Mesothelial cell of epicardium (in vitro differentiated cells): ENCODE measurements around the gene BICRA. TPM values are rescaled to one million over a fixed set of nuclear protein-coding genes. Genes with fewer than 3 reads are reported as not detected.
"Not testable (repeated sequence)": the region's sequence is repeated elsewhere in the genome, so short reads cannot be mapped to it uniquely, and the experiment has no call there.

ENCODE experiments used
- DNase-seq, 2 experiments: peaks; one replicate each; pipeline ENCODE4 v3.0.0; 2021; ENCODE audit warnings: low spot score in 2 of 2; ENCODE audit not compliant: unreplicated experiment in 2 of 2
- H3K27ac Mint-ChIP-seq: 2 replicates; pipeline ENCODE4 v1.8.0; 2021; ENCODE audit warnings: mixed read lengths
- H3K27me3 Mint-ChIP-seq: 2 replicates; pipeline ENCODE4 v1.8.0; 2021; ENCODE audit warnings: low read depth, mixed read lengths
- H3K36me3 Mint-ChIP-seq: 2 replicates; pipeline ENCODE4 v1.8.0; 2021; ENCODE audit warnings: mixed read lengths
- H3K4me1 Mint-ChIP-seq: 2 replicates; pipeline ENCODE4 v1.8.0; 2021; ENCODE audit warnings: mixed read lengths
- H3K4me3 Mint-ChIP-seq: 2 replicates; pipeline ENCODE4 v1.8.0; 2021; ENCODE audit warnings: mild to moderate bottlenecking, moderate library complexity, mixed read lengths
- H3K9me3 Mint-ChIP-seq: 2 replicates; pipeline ENCODE4 v1.8.0; 2021; ENCODE audit warnings: mixed read lengths
- total RNA-seq: library from RNA; stranded (reverse); gene quantifications from 3 replicates; pipeline ENCODE4 v1.2.1, GENCODE V29; 2021
- TF ChIP-seq, protein P1 (sequence below): fragments of 200-600 bp; sonication (generic); IDR thresholded peaks from one replicate; pipeline ENCODE4 v1.5.0; 2021; ENCODE audit warnings: antibody characterized with exemption; ENCODE audit not compliant: unreplicated experiment

The BICRA gene
- total RNA-seq, 1 donor from 2014 or later = 36.9 TPM

DNA sequence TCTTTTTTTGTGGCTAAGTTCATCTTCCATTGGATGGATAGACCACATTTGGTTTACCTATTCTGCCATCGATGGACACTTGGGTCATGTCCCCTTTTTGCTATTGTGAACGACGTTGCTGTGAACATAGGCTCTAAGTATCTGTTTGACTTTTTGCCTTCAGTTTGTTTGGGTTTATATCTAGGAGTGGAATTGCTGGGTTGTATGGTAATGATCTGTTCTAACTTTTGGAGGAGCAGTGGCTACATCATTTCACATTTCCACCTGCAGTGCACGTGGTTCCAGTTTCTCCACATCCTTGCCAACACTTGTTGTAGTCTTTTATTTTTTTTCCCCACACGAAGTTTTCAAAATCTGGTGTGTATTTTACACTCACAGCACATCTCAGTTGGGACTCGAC lies 21.7 kb downstream of the BICRA start:
- Mint-ChIP-seq H3K27me3 (no peaks in the 10 kb centered on the region), H3K36me3 (peaks cover 19% of the 10 kb centered on the region), H3K27ac (no peak overlapping the region), H3K4me3 (no peak overlapping the region), H3K9me3 (peaks cover 7% of the 10 kb centered on the region), H3K4me1 (peaks cover 2% of the 10 kb centered on the region)
- no peak for DNase-seq
- TF ChIP-seq, protein P1, sequence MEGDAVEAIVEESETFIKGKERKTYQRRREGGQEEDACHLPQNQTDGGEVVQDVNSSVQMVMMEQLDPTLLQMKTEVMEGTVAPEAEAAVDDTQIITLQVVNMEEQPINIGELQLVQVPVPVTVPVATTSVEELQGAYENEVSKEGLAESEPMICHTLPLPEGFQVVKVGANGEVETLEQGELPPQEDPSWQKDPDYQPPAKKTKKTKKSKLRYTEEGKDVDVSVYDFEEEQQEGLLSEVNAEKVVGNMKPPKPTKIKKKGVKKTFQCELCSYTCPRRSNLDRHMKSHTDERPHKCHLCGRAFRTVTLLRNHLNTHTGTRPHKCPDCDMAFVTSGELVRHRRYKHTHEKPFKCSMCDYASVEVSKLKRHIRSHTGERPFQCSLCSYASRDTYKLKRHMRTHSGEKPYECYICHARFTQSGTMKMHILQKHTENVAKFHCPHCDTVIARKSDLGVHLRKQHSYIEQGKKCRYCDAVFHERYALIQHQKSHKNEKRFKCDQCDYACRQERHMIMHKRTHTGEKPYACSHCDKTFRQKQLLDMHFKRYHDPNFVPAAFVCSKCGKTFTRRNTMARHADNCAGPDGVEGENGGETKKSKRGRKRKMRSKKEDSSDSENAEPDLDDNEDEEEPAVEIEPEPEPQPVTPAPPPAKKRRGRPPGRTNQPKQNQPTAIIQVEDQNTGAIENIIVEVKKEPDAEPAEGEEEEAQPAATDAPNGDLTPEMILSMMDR = no peak

DNA sequence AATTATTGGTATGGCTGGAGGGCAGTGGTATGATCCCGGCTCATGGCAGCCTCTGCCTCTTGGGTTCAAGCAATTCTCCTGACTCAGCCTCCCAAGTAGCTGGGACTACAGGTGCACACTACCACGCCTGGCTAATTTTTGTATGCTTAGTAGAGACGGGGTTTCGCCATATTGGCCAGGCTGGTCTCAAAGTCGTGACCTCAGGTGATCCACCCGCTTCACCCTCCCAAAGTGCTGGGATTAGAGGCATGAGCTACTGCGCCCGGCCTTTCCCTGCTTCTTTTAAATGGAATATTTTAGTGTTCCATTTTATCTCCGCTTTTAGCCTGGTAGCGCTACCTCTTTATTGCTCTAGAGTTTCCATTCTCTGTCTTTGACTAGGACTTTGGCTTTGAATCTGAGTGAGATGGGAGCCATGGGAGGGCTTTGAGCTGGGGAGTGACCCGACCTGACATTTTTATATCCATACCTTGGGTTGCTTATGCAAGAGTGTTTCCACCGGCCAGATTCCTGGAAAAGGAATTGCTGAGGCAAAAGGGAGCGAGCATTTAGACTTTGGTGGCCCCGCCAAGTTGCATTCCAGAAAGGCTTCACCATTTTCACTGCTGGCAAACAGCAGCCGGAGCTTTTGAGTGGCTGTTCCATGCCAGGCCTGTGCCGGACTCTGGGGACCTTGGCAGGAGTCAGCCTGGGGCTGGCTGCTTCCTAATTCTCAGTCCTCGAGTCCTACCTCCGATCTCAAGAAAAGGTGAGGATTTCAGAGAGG lies 22.9 kb downstream of the BICRA start:
- TF ChIP-seq, protein P1 = no peak
- peaks cover 24% of the 10 kb centered on the region for H3K36me3 Mint-ChIP-seq
- H3K4me3 Mint-ChIP-seq = no peak overlapping the region
- H3K27me3 Mint-ChIP-seq = no peaks in the 10 kb centered on the region
- peak overlapping the region; percentile 77 for H3K27ac Mint-ChIP-seq
- peaks cover 2% of the 10 kb centered on the region for H3K4me1 Mint-ChIP-seq
- peaks cover 8% of the 10 kb centered on the region for H3K9me3 Mint-ChIP-seq
- no peak for DNase-seq

DNA sequence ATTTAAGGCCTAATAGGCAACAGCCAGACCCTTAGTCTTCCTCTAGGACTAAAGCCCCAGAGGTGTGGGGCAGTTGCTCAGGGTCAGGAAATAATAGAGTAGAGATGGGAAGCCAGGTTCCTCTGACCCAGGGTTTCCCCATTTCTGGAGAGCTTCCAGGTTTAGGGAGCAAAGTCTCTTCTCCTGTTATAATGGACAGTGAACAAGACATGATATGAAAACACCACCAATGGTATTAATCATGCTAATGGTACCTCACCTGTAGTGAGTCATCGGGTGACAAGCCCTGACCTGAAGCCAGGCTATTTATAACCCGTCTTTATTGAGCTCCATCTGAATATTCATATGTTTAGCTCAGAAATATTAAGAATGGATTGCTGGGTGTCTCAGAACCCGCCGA lies 24.6 kb downstream of the BICRA start:
- H3K27me3 Mint-ChIP-seq = no peaks in the 10 kb centered on the region
- TF ChIP-seq, protein P1 = no peak
- DNase-seq = no peak
- peaks cover 34% of the 10 kb centered on the region for H3K36me3 Mint-ChIP-seq
- peaks cover 12% of the 10 kb centered on the region for H3K4me1 Mint-ChIP-seq
- H3K9me3 Mint-ChIP-seq = peaks cover 12% of the 10 kb centered on the region
- no peak overlapping the region for H3K4me3 Mint-ChIP-seq
- peak overlapping the region; percentile 66 for H3K27ac Mint-ChIP-seq

DNA sequence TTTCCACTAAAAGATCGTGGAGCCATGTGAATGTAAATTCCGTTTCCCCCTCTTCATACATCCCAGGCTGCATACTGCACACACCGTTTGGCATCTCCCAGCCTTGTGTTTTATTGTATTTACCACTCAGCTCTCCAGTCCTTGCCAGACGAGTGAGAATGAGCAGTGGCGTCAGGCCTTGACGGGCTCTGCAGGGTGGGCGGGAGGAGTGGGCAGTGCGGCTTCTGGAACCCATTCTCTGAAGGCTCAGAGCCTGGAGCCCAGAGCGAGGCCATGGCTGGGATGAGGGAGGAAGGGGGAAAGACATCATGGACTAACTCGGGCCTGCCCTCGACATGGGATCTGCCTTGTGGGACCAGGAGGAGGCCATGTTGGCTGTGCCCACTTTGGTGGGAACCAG lies 25.1 kb downstream of the BICRA start:
- Mint-ChIP-seq H3K27ac (peak overlapping the region; percentile 66), H3K4me3 (no peak overlapping the region), H3K36me3 (peaks cover 31% of the 10 kb centered on the region), H3K4me1 (peaks cover 12% of the 10 kb centered on the region), H3K9me3 (peaks cover 12% of the 10 kb centered on the region), H3K27me3 (no peaks in the 10 kb centered on the region)
- no peak for DNase-seq
- TF ChIP-seq, protein P1 = no peak

DNA sequence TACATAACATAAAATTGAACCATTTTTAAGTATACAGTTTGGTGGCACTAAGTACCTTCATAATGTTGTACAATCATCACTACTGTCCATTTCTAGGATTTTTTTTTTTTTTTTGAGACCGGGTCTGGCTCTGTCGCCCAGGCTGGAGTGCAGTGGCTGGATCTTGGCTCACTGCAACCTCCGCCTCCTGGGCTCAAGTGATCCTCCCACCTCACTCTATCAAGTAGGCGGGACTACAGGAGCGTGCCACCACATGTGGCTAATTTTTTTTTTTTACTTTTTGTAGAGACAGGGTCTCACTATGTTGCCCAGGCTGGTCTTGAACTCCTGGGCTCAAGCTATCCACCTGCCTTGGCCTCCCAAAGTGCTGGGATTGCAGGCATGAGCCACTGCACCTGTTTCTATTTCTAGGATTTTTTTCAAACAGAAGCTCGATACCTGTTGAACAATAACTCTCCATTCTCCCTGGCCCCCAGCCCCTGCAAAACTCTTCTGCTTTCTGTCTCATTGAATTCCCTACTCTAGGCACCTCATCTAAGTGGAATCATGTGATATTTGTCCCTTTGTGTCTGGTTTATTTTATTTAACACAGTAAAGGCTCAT lies 26.3 kb downstream of the BICRA start:
- not testable (repeated sequence) for H3K27ac Mint-ChIP-seq, DNase-seq, H3K4me3 Mint-ChIP-seq, H3K27me3 Mint-ChIP-seq
- peaks cover 12% of the 10 kb centered on the region for H3K4me1 Mint-ChIP-seq
- H3K9me3 Mint-ChIP-seq = peaks cover 12% of the 10 kb centered on the region
- H3K36me3 Mint-ChIP-seq = peaks cover 26% of the 10 kb centered on the region

DNA sequence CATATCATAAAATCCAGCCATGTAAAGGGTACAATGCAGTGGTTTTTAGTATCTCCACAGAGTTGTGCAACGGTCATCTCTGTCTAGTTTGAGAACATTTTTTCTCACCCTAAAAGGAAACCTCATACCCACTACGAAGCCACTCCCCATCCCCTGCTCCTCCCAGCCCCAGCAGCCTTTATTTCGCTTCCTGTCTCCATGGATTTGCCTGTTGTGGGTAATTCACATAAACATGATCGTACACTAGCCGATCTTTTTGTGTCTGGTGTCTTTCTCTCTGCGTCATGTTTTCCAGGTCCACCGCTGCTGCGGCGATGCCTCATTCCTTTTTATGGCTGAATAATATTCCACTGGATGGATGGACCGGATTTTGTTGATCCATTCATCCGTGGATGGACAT lies 28.6 kb downstream of the BICRA start:
- DNase-seq = no peak
- Mint-ChIP-seq H3K27me3 (no peaks in the 10 kb centered on the region), H3K27ac (peak overlapping the region; percentile 89), H3K4me1 (peaks cover 12% of the 10 kb centered on the region), H3K36me3 (peaks cover 29% of the 10 kb centered on the region), H3K9me3 (peaks cover 10% of the 10 kb centered on the region), H3K4me3 (no peak overlapping the region)
- TF ChIP-seq, protein P1 = no peak
